Measurements from ENCODE around the gene ATXN7L1. TPM values are rescaled to one million over a fixed set of nuclear protein-coding genes. Genes with fewer than 3 reads are reported as not detected.

ATXN7L1 gene
- total RNA-seq, 4 donors from 2014 or later = 30.8 to 45.8 (median 39.3) TPM

GRCh38 chr7:105907129-105907846 is 30.9 kb upstream of the ATXN7L1 start:
- TF ChIP-seq CTCF (IDR thresholded peaks at IDR 0.05) (no peak), POLR2A (IDR thresholded peaks at IDR 0.05) (no peak)
- Histone ChIP-seq H3K9me3 (no peaks in the 10 kb centered on the region), H3K4me1 (no peaks in the 10 kb centered on the region), H3K36me3 (peaks cover 0 to 10% (median 0%) of the 10 kb centered on the region in 3 donors), H3K27ac (no peak overlapping the region), H3K4me3 (no peak overlapping the region), H3K27me3 (no peaks in the 10 kb centered on the region)
- DNase-seq = no peak

DNA sequence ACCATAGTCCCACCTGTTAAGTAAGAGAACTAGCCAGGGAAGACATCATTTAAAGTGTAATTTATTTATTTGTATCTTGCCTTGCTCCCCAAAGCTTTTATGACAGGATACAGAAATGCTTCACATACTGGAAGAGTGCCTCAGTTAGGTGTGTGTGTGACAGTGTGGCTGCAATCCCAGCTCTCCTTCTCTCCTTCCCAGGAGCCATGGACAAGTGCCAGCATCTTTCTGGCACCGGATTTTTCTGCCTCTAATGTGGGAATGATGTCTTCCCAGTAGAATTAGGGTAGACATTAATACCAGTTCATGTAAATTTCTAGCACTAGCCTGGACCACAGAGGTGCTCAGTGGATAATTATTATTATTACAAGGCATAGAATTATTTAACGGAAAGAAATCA is 30.3 kb upstream of the ATXN7L1 start:
- TF ChIP-seq POLR2A (IDR thresholded peaks at IDR 0.05) (no peak), CTCF (IDR thresholded peaks at IDR 0.05) (no peak)
- Histone ChIP-seq H3K4me1 (no peaks in the 10 kb centered on the region), H3K4me3 (no peak overlapping the region), H3K27ac (no peak overlapping the region), H3K27me3 (no peaks in the 10 kb centered on the region), H3K9me3 (no peaks in the 10 kb centered on the region), H3K36me3 (peaks cover 0 to 9% (median 0%) of the 10 kb centered on the region in 3 donors)
- DNase-seq = no peak

GRCh38 chr7:105905910-105906568 is 29.6 kb upstream of the ATXN7L1 start:
- Histone ChIP-seq H3K4me1 (no peaks in the 10 kb centered on the region), H3K27ac (no peak overlapping the region), H3K9me3 (no peaks in the 10 kb centered on the region), H3K27me3 (no peaks in the 10 kb centered on the region), H3K4me3 (no peak overlapping the region), H3K36me3 (peaks cover 0 to 3% (median 0%) of the 10 kb centered on the region in 3 donors)
- TF ChIP-seq POLR2A (IDR thresholded peaks at IDR 0.05) (no peak), CTCF (IDR thresholded peaks at IDR 0.05) (no peak)
- no peak for DNase-seq

DNA sequence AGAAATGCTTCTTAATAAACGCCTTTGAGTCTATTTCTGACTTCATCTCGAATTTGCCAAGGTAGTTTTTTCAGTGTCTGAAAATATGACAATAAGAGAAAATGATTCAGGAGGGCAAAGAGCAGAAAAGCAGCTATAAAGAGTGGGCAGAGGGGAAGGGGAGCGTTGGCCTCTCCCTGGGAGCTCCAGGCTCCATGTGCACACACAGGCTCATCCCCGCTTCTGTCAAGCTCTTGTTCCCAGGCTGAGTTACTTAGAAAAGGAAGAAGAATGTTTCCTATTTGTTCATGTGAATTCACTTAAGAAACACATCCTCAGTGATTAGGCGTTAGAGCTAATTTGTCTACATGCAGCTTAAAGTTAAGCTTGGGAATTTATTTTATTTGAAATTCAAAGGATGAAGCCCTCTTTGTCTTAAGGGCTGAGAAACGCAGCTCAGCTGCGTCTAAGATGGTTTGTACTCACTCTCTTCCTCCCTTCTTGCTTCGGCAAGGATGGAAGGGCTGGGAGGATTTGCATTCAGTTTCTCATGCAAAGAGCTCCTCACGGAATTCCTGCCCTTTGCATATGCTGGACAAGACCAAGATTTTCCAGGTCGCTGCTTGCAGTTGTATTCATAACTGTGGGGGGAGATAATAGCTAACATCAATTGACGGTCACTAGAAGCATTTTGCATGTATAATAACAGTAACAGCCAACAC is 29.0 kb upstream of the ATXN7L1 start:
- Histone ChIP-seq H3K4me1 (no peaks in the 10 kb centered on the region), H3K4me3 (no peak overlapping the region), H3K27me3 (no peaks in the 10 kb centered on the region), H3K36me3 (no peaks in the 10 kb centered on the region), H3K9me3 (no peaks in the 10 kb centered on the region), H3K27ac (no peak overlapping the region)
- TF ChIP-seq POLR2A (IDR thresholded peaks at IDR 0.05) (no peak), CTCF (IDR thresholded peaks at IDR 0.05) (no peak)
- no peak for DNase-seq

DNA sequence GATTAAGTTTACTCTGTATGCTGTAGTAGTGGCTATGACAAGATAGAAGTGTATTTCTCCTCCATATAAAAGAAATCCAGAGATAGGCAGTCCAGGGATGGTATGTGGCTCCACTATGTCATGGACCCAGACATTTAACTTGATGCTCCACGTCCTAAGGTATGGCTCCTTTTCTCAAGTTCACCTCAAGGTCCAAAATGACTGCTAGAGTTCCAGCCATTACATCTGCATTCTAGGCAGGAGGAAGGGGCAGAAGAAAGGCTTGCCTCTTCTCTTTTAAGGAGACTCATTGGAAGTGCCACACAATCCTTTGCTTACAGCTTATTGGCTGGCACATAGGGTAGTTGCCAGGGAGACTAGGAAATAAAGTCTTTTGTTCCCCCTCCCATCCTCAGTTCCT is 27.7 kb upstream of the ATXN7L1 start:
- TF ChIP-seq CTCF (IDR thresholded peaks at IDR 0.05) (no peak), POLR2A (IDR thresholded peaks at IDR 0.05) (no peak)
- H3K4me1 ChIP-seq = no peaks in the 10 kb centered on the region
- no peaks in the 10 kb centered on the region for H3K36me3 ChIP-seq
- H3K27ac ChIP-seq = no peak overlapping the region
- H3K27me3 ChIP-seq = no peaks in the 10 kb centered on the region
- H3K4me3 ChIP-seq = no peak overlapping the region
- H3K9me3 ChIP-seq = no peaks in the 10 kb centered on the region
- DNase-seq = no peak

Measured in Peyer's patch (tissue), 4 donors.